Activated CD4-positive, alpha-beta T cell treated with anti-CD3 and anti-CD28 coated beads, Interleukin-2, amount 10 ng/mL, durations not matched to agents 7 days and 5 days (primary cell): ENCODE data around the gene ABCF1. TPM values are rescaled to one million over a fixed set of nuclear protein-coding genes. Genes with fewer than 3 reads are reported as not detected.

ENCODE experiments used
- CTCF ChIA-PET: fragments of 350-600 bp; sonication (Branson Sonifier 250); formaldehyde crosslinking; loops from one replicate; lab custom pipeline; 2021; ENCODE audit warnings: antibody characterized with exemption; lab: Charles Lee
- POLR2A ChIA-PET: fragments of 350-600 bp; sonication (Branson Sonifier 250); formaldehyde crosslinking; loops from one replicate; lab custom pipeline; 2021; ENCODE audit warnings: antibody characterized with exemption; lab: Charles Lee
- DNase-seq: peaks from one replicate; pipeline ENCODE4 v3.0.0-alpha.2; 2020
- H3K27ac Mint-ChIP-seq: one replicate; pipeline ENCODE4 v1.8.0; 2021; ENCODE audit warnings: mild to moderate bottlenecking, moderate library complexity, mixed read lengths
- H3K27me3 Mint-ChIP-seq: one replicate; pipeline ENCODE4 v1.8.0; 2021; ENCODE audit warnings: mixed read lengths
- H3K36me3 Mint-ChIP-seq: one replicate; pipeline ENCODE4 v1.8.0; 2021; ENCODE audit warnings: low read depth, mixed read lengths
- H3K4me1 Mint-ChIP-seq: one replicate; pipeline ENCODE4 v1.8.0; 2021; ENCODE audit warnings: mixed read lengths
- H3K4me3 Mint-ChIP-seq: one replicate; pipeline ENCODE4 v1.8.0; 2021; ENCODE audit warnings: mild to moderate bottlenecking, moderate library complexity, mixed read lengths
- H3K9me3 Mint-ChIP-seq: one replicate; pipeline ENCODE4 v1.8.0; 2021; ENCODE audit warnings: mixed read lengths
- total RNA-seq, 2 experiments: library from RNA; stranded (reverse); gene quantifications; one replicate each; pipeline ENCODE4 v1.2.3, GENCODE V29; 2021

Gene ABCF1
- total RNA-seq, 2 experiments from 2014 or later, result 72.2 to 78.0 TPM

GRCh38 chr6:30616811-30617564 lies 45.7 kb downstream of the ABCF1 start, which contains the start of gene PPP1R10:
Gene PPP1R10 (minus strand): TSS chr6:30617243. CDS start chr6:30609944, 7,299 bp downstream.
- peaks cover 45% of the 10 kb centered on the region for H3K4me1 Mint-ChIP-seq
- peak within 1 kb of the TSS; percentile 100 for H3K27ac Mint-ChIP-seq
- POLR2A ChIA-PET, result interaction anchor here (0.7 to 1.0 kb wide), 2 partner anchors 51 to 541 kb away, joined by 3 to 10 read pairs; partner anchors contain the start of gene TCF19
- DNase-seq, result peak; percentile 100
- H3K27me3 Mint-ChIP-seq, result peaks cover 2% of the 10 kb centered on the region
- H3K36me3 Mint-ChIP-seq, result peaks cover 58% of the 10 kb centered on the region
- no peaks in the 10 kb centered on the region for H3K9me3 Mint-ChIP-seq
- CTCF ChIA-PET, result interaction anchor here (1.0 to 1.4 kb wide), 3 partner anchors 20 to 62 kb away, joined by 3 to 7 read pairs (median 6); partner anchors contain the start of gene DHX16
- peak within 1 kb of the TSS; percentile 98 for H3K4me3 Mint-ChIP-seq

- Mint-ChIP-seq H3K36me3 (peaks cover 58% of the 10 kb centered on the region), H3K4me3 (peak within 1 kb of the TSS; percentile 98), H3K9me3 (no peaks in the 10 kb centered on the region), H3K4me1 (peaks cover 41% of the 10 kb centered on the region), H3K27ac (peak within 1 kb of the TSS; percentile 100), H3K27me3 (peaks cover 2% of the 10 kb centered on the region)
- ChIA-PET CTCF (interaction anchor here (0.9 to 1.5 kb wide), 11 partner anchors 8 to 113 kb away, joined by 3 to 7 read pairs (median 4); partner anchors contain the start of genes ATAT1 and DHX16), POLR2A (interaction anchor here (0.7 to 1.0 kb wide), 2 partner anchors 52 to 541 kb away, joined by 3 to 10 read pairs; partner anchors contain the start of gene TCF19)
- peak; percentile 99 for DNase-seq
Measured at GRCh38 chr6:30617565-30618269, 46.5 kb downstream of the ABCF1 start, which contains the start of gene MRPS18B. Gene MRPS18B (plus strand): TSS chr6:30617840. CDS start chr6:30617866, 26 bp downstream.

DNA sequence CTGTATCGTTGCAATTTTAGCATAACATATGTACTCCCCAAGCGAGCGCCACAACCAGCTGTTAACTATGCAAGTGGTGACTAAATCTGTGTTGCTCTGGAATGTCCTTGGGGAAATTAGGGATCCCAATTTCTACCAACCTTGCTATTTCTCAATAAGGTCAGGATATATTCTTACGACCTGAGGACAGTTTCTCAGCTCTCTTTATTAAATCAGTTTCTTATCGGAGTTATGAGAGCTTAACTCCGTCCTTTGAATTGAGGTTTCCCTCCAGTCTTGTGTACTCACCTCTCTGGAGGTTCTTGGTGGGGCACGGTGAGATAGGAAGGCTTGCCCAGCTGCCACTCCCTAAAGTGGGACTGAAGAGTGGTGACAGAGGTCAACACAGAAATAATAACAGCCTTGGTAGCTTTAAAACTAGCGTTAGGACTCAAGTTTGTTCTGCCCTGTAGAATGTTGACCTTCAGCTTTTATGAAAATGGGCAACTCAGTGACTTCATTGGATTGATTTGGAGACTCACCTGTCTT lies 47.1 kb downstream of the ABCF1 start:
- CTCF ChIA-PET, result interaction anchor here (0.9 to 1.5 kb wide), 10 partner anchors 8 to 113 kb away, joined by 3 to 7 read pairs (median 4); partner anchors contain the start of genes ATAT1 and DHX16
- Mint-ChIP-seq H3K27me3 (peaks cover 2% of the 10 kb centered on the region), H3K4me1 (peaks cover 35% of the 10 kb centered on the region), H3K9me3 (no peaks in the 10 kb centered on the region), H3K4me3 (peak overlapping the region; percentile 98), H3K36me3 (peaks cover 58% of the 10 kb centered on the region), H3K27ac (peak overlapping the region; percentile 100)
- DNase-seq, result no peak
- POLR2A ChIA-PET, result no interaction called here

- DNase-seq, result no peak
- H3K36me3 Mint-ChIP-seq, result peaks cover 48% of the 10 kb centered on the region
- H3K4me1 Mint-ChIP-seq, result peaks cover 23% of the 10 kb centered on the region
- ChIA-PET POLR2A (no interaction called here), CTCF (no interaction called here)
- no peaks in the 10 kb centered on the region for H3K9me3 Mint-ChIP-seq
- peak overlapping the region; percentile 98 for H3K4me3 Mint-ChIP-seq
- peaks cover 2% of the 10 kb centered on the region for H3K27me3 Mint-ChIP-seq
- H3K27ac Mint-ChIP-seq, result peak overlapping the region; percentile 100
Measured at GRCh38 chr6:30619561-30619960, 48.3 kb downstream of the ABCF1 start.

DNA sequence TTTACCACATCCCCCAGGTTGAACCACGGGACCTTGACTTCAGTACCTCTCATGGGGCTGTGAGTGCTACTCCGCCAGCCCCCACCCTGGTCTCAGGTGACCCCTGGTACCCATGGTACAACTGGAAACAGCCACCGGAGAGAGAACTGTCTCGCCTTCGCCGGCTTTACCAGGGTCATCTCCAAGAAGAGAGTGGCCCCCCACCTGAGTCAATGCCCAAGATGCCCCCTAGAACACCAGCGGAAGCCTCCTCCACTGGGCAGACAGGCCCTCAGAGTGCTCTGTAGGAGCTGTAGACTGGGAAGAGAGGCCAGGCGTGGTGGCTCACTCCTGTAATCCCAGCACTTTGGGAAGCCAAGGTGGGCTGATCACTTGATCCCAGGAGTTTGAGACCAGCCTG lies 54.3 kb downstream of the ABCF1 start:
- H3K27me3 Mint-ChIP-seq, result no peaks in the 10 kb centered on the region
- POLR2A ChIA-PET, result no interaction called here
- H3K4me1 Mint-ChIP-seq, result peaks cover 32% of the 10 kb centered on the region
- no peak overlapping the region for H3K4me3 Mint-ChIP-seq
- no peak overlapping the region for H3K27ac Mint-ChIP-seq
- peaks cover 37% of the 10 kb centered on the region for H3K36me3 Mint-ChIP-seq
- H3K9me3 Mint-ChIP-seq, result no peaks in the 10 kb centered on the region
- CTCF ChIA-PET, result interaction anchor here (0.7 to 1.0 kb wide), 2 partner anchors 7 to 10 kb away, joined by 3 read pairs; no protein-coding TSS in a partner anchor
- DNase-seq, result no peak

DNA sequence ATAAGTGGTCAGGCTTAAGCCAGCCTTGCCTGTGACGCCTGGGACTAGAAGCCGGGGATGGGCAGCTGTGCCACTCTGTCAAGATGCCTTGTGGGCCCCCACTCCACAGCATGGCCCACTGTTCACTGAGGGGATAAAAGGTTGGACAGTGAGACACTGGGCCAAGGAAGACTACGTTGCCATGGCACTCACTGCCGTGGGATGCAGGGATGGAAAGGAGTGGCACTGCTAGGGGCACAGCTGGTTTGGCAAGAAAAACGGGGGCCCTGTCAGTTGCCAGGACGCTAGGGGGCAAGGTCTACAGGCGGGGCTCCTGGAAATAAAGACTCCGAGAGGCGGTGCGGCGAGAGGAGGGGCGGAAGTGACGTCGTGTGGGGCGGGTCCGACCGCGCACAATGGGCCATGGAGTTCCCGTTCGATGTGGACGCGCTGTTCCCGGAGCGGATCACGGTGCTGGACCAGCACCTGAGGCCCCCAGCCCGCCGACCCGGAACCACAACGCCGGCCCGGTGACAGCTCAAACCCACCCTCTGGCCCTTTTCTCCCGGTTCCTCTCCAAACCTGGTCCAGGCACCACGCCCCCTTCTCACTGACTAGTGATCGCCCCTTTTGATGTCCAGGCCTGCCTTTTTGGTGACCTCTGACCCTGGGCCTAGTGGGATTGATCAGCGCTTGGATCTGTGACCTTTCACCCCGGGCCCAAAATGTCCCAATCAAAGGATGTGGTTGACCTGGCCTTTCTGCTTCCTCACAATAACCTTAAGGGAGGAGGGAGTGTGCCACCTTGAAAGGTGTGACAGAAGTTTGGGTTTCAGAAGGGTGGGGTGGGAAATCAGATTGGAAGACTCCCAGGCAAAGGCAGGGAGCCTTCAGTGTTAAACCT lies 55.5 kb downstream of the ABCF1 start, which contains the start of gene ATAT1:
Gene ATAT1 (plus strand): TSS at position 391 of the 883 bp plus-strand sequence.
- Mint-ChIP-seq H3K36me3 (peaks cover 36% of the 10 kb centered on the region), H3K27me3 (no peaks in the 10 kb centered on the region), H3K4me3 (peak within 1 kb of the TSS; percentile 88), H3K4me1 (peaks cover 28% of the 10 kb centered on the region), H3K9me3 (no peaks in the 10 kb centered on the region), H3K27ac (peak within 1 kb of the TSS; percentile 98)
- DNase-seq, result peak; percentile 90
- CTCF ChIA-PET, result interaction anchor here (0.6 to 1.4 kb wide), 8 partner anchors 8 to 1271 kb away, joined by 3 to 5 read pairs (median 3); partner anchors contain the start of genes ABCF1, DHX16 and MRPS18B
- POLR2A ChIA-PET, result interaction anchor here (0.6 kb wide), 1 partner anchor 11 kb away, joined by 3 read pairs; no protein-coding TSS in a partner anchor

- POLR2A ChIA-PET, result no interaction called here
Measured at GRCh38 chr6:30635834-30636233, 64.6 kb downstream of the ABCF1 start.

DNA sequence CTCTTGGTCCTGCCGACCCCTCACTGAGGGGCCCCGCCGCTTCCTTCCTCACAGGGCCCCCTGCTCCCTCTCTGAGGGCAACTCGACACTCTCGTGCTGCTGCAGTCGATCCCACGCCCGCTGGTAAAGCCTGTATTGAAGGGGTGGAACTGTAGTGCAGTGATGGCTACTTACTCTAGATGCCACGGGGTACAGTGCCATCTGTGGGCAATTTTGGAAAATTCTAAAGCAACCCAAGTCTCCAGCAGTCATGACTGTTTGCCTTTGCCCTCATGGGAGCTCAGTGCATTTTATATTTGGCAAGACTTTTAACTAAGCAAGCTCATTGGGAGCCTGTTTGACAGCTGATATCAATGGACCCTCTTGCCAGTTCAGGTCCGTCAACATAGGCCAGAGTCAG lies 69.2 kb downstream of the ABCF1 start:
- Mint-ChIP-seq H3K4me3 (no peak overlapping the region), H3K27ac (peak overlapping the region; percentile 81), H3K4me1 (peaks cover 26% of the 10 kb centered on the region), H3K9me3 (no peaks in the 10 kb centered on the region), H3K27me3 (no peaks in the 10 kb centered on the region), H3K36me3 (peaks cover 7% of the 10 kb centered on the region)
- DNase-seq, result peak; percentile 20
- CTCF ChIA-PET, result interaction anchor here (0.8 to 2.1 kb wide), 7 partner anchors 10 to 158 kb away, joined by 3 to 8 read pairs (median 4); partner anchors contain the start of gene ATAT1
- POLR2A ChIA-PET, result no interaction called here

More at GRCh38 chr6:30635834-30636233, 64.6 kb downstream of the ABCF1 start:
- Mint-ChIP-seq H3K27ac (no peak overlapping the region), H3K4me3 (no peak overlapping the region), H3K4me1 (peaks cover 8% of the 10 kb centered on the region), H3K36me3 (peaks cover 17% of the 10 kb centered on the region), H3K9me3 (no peaks in the 10 kb centered on the region), H3K27me3 (no peaks in the 10 kb centered on the region)
- DNase-seq, result no peak
- CTCF ChIA-PET, result interaction anchor here (0.6 to 3.0 kb wide), 2 partner anchors 8 to 87 kb away, joined by 4 to 7 read pairs; no protein-coding TSS in a partner anchor

DNA sequence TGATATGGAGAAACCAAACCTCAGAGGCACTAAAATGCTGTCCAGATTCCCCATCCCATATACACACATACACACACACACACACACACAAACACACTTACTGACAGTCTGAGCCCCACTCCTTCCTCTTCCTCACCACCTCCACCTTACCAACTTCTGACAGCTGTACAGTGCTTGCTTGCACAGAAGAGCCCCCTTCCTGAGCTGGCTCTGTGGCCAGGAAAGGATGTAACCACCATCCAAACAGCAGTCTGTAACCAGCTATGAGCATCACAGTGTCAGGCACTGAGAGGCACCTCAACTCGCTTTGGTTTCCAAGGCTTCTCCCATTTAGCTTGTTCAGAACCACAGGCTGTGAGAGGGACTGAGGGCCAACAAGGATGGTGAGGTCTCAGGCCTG lies 69.8 kb downstream of the ABCF1 start:
- H3K4me3 Mint-ChIP-seq, result no peak overlapping the region
- POLR2A ChIA-PET, result no interaction called here
- CTCF ChIA-PET, result interaction anchor here (0.6 to 2.1 kb wide), 6 partner anchors 10 to 90 kb away, joined by 3 to 8 read pairs (median 4); no protein-coding TSS in a partner anchor
- peak; percentile 15 for DNase-seq
- peaks cover 31% of the 10 kb centered on the region for H3K4me1 Mint-ChIP-seq
- H3K27ac Mint-ChIP-seq, result peak overlapping the region; percentile 81
- H3K27me3 Mint-ChIP-seq, result no peaks in the 10 kb centered on the region
- H3K36me3 Mint-ChIP-seq, result peaks cover 7% of the 10 kb centered on the region
- H3K9me3 Mint-ChIP-seq, result no peaks in the 10 kb centered on the region
